HepG2 (cell line): Measurements from ENCODE around the gene PGPEP1. TPM values are rescaled to one million over a fixed set of nuclear protein-coding genes. Genes with fewer than 3 reads are reported as not detected.

ENCODE experiments used
- ATAC-seq: fragments of 200-7000 bp; cut with Tn5 transposase; 3 replicates; pipeline ENCODE4 v1.9.1; 2020; ENCODE audit warnings: mild to moderate bottlenecking, moderate library complexity
- BruUV-seq: library from RNA; stranded (reverse); fragments of 400-500 nt; replicated peaks from 2 replicates; lab custom pipeline; 2021; lab: Mats Ljungman, UMichigan
- CTCF ChIA-PET: fragments of 300-600 bp; formaldehyde crosslinking; extraction: SDS; loops from one replicate; lab custom pipeline; 2021; ENCODE audit warnings: low total read pairs, inconsistent platforms, low intra/inter-chr PET ratio; lab: Yijun Ruan, JAX
- POLR2A ChIA-PET: fragments of 350-600 bp; sonication (Branson Sonifier 250); formaldehyde crosslinking; loops from one replicate; lab custom pipeline; 2020; ENCODE audit warnings: antibody characterized with exemption, inconsistent platforms; lab: Yijun Ruan, JAX
- DNase-seq: peaks from one replicate; pipeline ENCODE4 v3.0.0-alpha.2; 2015; ENCODE audit warnings: low spot score
- FAIRE-seq: peaks from 3 replicates; lab custom pipeline; 2011; peaks lifted over from hg19 to GRCh38; lab: Jason Lieb, UNC
- H2AFZ ChIP-seq: one replicate; pipeline ENCODE4 v1.6.1; 2011; ENCODE audit warnings: low read length, inconsistent platforms
- H3K27ac ChIP-seq: fragments of 300-600 bp; 3 replicates; pipeline ENCODE4 v1.8.0; 2011; ENCODE audit warnings: mixed run types, mild to moderate bottlenecking, mixed read lengths, low read length, inconsistent platforms; ENCODE audit not compliant: insufficient read depth; ENCODE audit errors: extremely low read length
- H3K27me3 ChIP-seq, 2 experiments: fragments of 200-600 bp in 1 of 2; 2 replicates in 1 of 2; 3 replicates in 1 of 2; pipeline versions ENCODE4 v1.6.0 to v1.8.0; 2011; ENCODE audit warnings: low read length in 2 of 2, mild to moderate bottlenecking in 2 of 2, moderate library complexity in 2 of 2, inconsistent platforms in 1 of 2; ENCODE audit not compliant: insufficient read depth in 2 of 2, control insufficient read depth in 1 of 2
- H3K36me3 ChIP-seq, 2 experiments: fragments of 200-600 bp in 1 of 2; replicated peaks in 1 of 2; 2 replicates in 1 of 2; 3 replicates in 1 of 2; pipeline versions ENCODE4 v1.5.1 to v1.8.0; 2011; ENCODE audit warnings: low read length in 2 of 2, inconsistent platforms in 1 of 2; ENCODE audit not compliant: insufficient read depth in 2 of 2, control insufficient read depth in 1 of 2
- H3K4me1 ChIP-seq: 2 replicates; pipeline ENCODE4 v1.5.1; 2012; ENCODE audit warnings: low read length, inconsistent platforms; ENCODE audit not compliant: insufficient read depth
- H3K4me2 ChIP-seq: 2 replicates; pipeline ENCODE4 v1.6.0; 2011; ENCODE audit warnings: low read depth, low read length, inconsistent platforms
- H3K4me3 ChIP-seq, 3 experiments: fragments of 200-600 bp in 1 of 3; sonication (generic), shearing (Covaris generic) in 1 of 3; replicated peaks in 1 of 3; 2 replicates each; pipeline ENCODE4 v1.5.1; 2011 to 2016; ENCODE audit warnings: low read length in 3 of 3, inconsistent platforms in 2 of 3, low read depth in 2 of 3, mild to moderate bottlenecking in 2 of 3, control low read depth in 1 of 3, mixed read lengths in 1 of 3; ENCODE audit not compliant: insufficient read depth in 1 of 3
- H3K79me2 ChIP-seq: one replicate; pipeline ENCODE4 v1.6.1; 2011; ENCODE audit warnings: low read length, inconsistent platforms; ENCODE audit not compliant: insufficient read depth
- H3K9ac ChIP-seq: 2 replicates; pipeline ENCODE4 v1.6.0; 2011; ENCODE audit warnings: mild to moderate bottlenecking, low read depth, low read length, inconsistent platforms; ENCODE audit not compliant: insufficient read depth
- H3K9me3 ChIP-seq: 2 replicates; pipeline ENCODE4 v1.5.1; 2012; ENCODE audit warnings: mild to moderate bottlenecking, low read length
- H4K20me1 ChIP-seq: 2 replicates; pipeline ENCODE4 v1.6.0; 2011; ENCODE audit warnings: inconsistent platforms, mild to moderate bottlenecking, low read length, moderate library complexity; ENCODE audit not compliant: insufficient read depth
- GATA4 ChIP-seq: sonication (generic); IDR thresholded peaks from 2 replicates; pipeline ENCODE4 v1.6.1; 2016; ENCODE audit warnings: antibody characterized with exemption, low read depth, borderline replicate concordance
- PHF5A ChIP-seq: IDR thresholded peaks from one replicate; pipeline ENCODE4 v1.6.1; 2018; ENCODE audit warnings: low read depth, missing genetic modification reagents; ENCODE audit not compliant: unreplicated experiment
- RFX5 ChIP-seq: IDR thresholded peaks from 2 replicates; pipeline ENCODE4 v1.6.1; 2011; ENCODE audit warnings: low read depth, low read length, improper control_type of control experiment
- ZNF101 ChIP-seq: sonication (generic); formaldehyde crosslinking; IDR thresholded peaks from 2 replicates; pipeline ENCODE4 v1.4.0; 2020; ENCODE audit warnings: mild to moderate bottlenecking, low read depth, missing genetic modification reagents, borderline replicate concordance
- ZNF136 ChIP-seq: sonication (generic); formaldehyde crosslinking; IDR thresholded peaks from 2 replicates; pipeline ENCODE4 v1.8.1; 2022; ENCODE audit warnings: low read depth, mild to moderate bottlenecking, moderate library complexity, missing genetic modification reagents
- ZNF24 ChIP-seq: fragments of 450-650 bp; IDR thresholded peaks from 2 replicates; pipeline ENCODE4 v1.6.1; 2017; ENCODE audit warnings: antibody characterized with exemption, mild to moderate bottlenecking
- ZNF569 ChIP-seq: sonication (generic); formaldehyde crosslinking; IDR thresholded peaks from 2 replicates; pipeline ENCODE4 v1.5.0; 2020; ENCODE audit warnings: mild to moderate bottlenecking, missing genetic modification reagents, moderate library complexity, borderline replicate concordance
- ZNF7 ChIP-seq: IDR thresholded peaks from 2 replicates; pipeline ENCODE4 v1.6.1; 2016; ENCODE audit warnings: missing biosample characterization, missing genetic modification reagents
- ZSCAN5A ChIP-seq: sonication (generic); formaldehyde crosslinking; IDR thresholded peaks from 2 replicates; pipeline ENCODE4 v1.8.0; 2022; ENCODE audit warnings: mild to moderate bottlenecking, missing genetic modification reagents, borderline replicate concordance
- WGBS: methylation state at CpG from one replicate; pipeline ENCODE4 v1.1.6; 2017; ENCODE audit warnings: low lambda C conversion rate; 5-methylcytosine and 5-hydroxymethylcytosine counted together
- in situ Hi-C: cut with HindIII; loops from 2 replicates; pipeline ENCODE4 v1.10.0; 2017; ENCODE audit warnings: low pct_unique_long_range_greater_than_20kb; ENCODE audit not compliant: extremely low pct_ligation_motif_present
- intact Hi-C: fragments of 100-400 bp; cut with micrococcal nuclease; formaldehyde crosslinking; loops from one replicate; pipeline ENCODE4 v1.10.0; 2022; ENCODE audit not compliant: unreplicated experiment
- polyA plus RNA-seq, 8 experiments: library from polyadenylated mRNA; depleted of rRNA in 3 of 8; stranded (reverse) in 7 of 8; unstranded in 1 of 8; fragments of >200 nt; fragmentation: Illumina TruSeq in 4 of 8; extraction: Trizol in 4 of 8; gene quantifications; 2 replicates each; pipeline versions ENCODE4 v1.2.1 to v1.2.3, GENCODE V29; 2011 to 2016; ENCODE audit warnings: low read depth in 4 of 8, missing spikeins in 1 of 8, mixed read lengths in 1 of 8; ENCODE audit not compliant: insufficient read depth in 1 of 8
- total RNA-seq, 5 experiments: library from RNA; depleted of rRNA; stranded (reverse); fragments of >200 nt; fragmentation: Illumina TruSeq; extraction: Trizol; gene quantifications; 2 replicates each; pipeline ENCODE4 v1.2.3, GENCODE V29; 2016; ENCODE audit warnings: low read depth in 1 of 5

The PGPEP1 gene
- total and polyA plus RNA-seq, 2 of the 13 experiments (the other 11 are each of a cell fraction or from before 2014, with no cell fraction given), result 53.1 to 56.6 TPM

- TF ChIP-seq ZNF7 (CRISPR knock-in tag) (no peak), ZNF24 (no peak), ZNF101 (CRISPR knock-in tag) (no peak), GATA4 (no peak), ZSCAN5A (CRISPR knock-in tag) (no peak), RFX5 (no peak), PHF5A (CRISPR knock-in tag) (no peak), ZNF569 (no peak), ZNF136 (no peak)
- ChIA-PET CTCF (no interaction called here), POLR2A (interaction anchor here (1.5 to 14.3 kb wide), 2 partner anchors 13 to 26 kb away, joined by 3 to 514 read pairs; no protein-coding TSS in a partner anchor)
- H3K4me3 ChIP-seq, result no peak overlapping the region
- H3K4me1 ChIP-seq, result peaks cover 39% of the 10 kb centered on the region
- no peak for DNase-seq
- no peak overlapping the region for H3K27ac ChIP-seq
- no peaks in the 10 kb centered on the region for H3K9me3 ChIP-seq
- in situ Hi-C loops, result no loop called here
- H3K36me3 ChIP-seq, result peaks cover 2 to 8% of the 10 kb centered on the region in 2 experiments; a peak in 3 of 5 replicates
- FAIRE-seq, result no peak
- no peak overlapping the region for H3K4me2 ChIP-seq
- H3K79me2 ChIP-seq, result no peaks in the 10 kb centered on the region
- intact Hi-C loops, result no loop called here
- H4K20me1 ChIP-seq, result peaks cover 25% of the 10 kb centered on the region
- 85% methylated on average over 5 of the region's 5 CpGs for WGBS
- H3K9ac ChIP-seq, result no peak overlapping the region
- no TSS peak for BruUV-seq
- H3K27me3 ChIP-seq, result peaks cover 0 to 10% of the 10 kb centered on the region in 2 experiments; a peak in 3 of 5 replicates
- ATAC-seq, result no peak
- H2AFZ ChIP-seq, result no peak overlapping the region
These were observed 52.5 kb downstream of the PGPEP1 start for GRCh38 chr19:18392926-18393325.
